ENCODE results near the gene PCK1.

GRCh38 chr20:57605878-57606277 is 45.0 kb downstream of the PCK1 start:
- TF ChIP-seq POLR2A (IDR thresholded peaks at IDR 0.05), result no peak
- no peak for TF ChIP-seq CTCF (IDR thresholded peaks at IDR 0.05)
